ENCODE measurements around the gene AOPEP.

DNA sequence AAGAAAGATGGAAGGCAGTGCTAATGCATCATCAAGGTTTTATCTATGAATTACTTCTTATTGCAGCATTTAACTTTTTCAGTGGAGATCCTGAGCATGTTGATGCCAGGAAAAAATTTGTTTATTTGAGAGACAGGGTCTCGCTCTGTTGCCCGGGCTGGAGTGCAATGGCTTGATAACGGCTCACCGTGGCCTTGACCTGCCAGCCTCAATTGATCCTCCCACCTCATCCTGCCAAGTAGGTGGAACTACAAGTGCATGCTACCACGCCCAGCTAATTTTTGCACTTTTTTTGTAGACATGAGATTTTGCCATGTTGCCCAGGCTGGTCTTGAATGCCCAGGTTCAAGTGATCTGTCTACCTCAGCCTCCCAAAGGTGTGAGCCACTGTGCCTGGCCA, 47.2 kb downstream of the AOPEP start:
- TF ChIP-seq POLR2A (IDR thresholded peaks at IDR 0.05): no peak
- TF ChIP-seq, protein P1, sequence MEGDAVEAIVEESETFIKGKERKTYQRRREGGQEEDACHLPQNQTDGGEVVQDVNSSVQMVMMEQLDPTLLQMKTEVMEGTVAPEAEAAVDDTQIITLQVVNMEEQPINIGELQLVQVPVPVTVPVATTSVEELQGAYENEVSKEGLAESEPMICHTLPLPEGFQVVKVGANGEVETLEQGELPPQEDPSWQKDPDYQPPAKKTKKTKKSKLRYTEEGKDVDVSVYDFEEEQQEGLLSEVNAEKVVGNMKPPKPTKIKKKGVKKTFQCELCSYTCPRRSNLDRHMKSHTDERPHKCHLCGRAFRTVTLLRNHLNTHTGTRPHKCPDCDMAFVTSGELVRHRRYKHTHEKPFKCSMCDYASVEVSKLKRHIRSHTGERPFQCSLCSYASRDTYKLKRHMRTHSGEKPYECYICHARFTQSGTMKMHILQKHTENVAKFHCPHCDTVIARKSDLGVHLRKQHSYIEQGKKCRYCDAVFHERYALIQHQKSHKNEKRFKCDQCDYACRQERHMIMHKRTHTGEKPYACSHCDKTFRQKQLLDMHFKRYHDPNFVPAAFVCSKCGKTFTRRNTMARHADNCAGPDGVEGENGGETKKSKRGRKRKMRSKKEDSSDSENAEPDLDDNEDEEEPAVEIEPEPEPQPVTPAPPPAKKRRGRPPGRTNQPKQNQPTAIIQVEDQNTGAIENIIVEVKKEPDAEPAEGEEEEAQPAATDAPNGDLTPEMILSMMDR (IDR thresholded peaks at IDR 0.05): no peak
